Measurements from ENCODE around the gene ATP8B2.

GRCh38 chr1:154344977-154345837 lies 19.9 kb downstream of the ATP8B2 start:
- TF ChIP-seq CTCF (conservative IDR thresholded peaks at IDR 0.05; ENCODE audit: low read depth, low read length) = peak; percentile 87
- no peak for TF ChIP-seq EZH2phosphoT487 (IDR thresholded peaks at IDR 0.05; ENCODE audit: borderline replicate concordance, low read length)
